ENCODE results near the gene SCRN2.

GRCh38 chr17:47803751-47804150 is 37.3 kb downstream of the SCRN2 start:
- TF ChIP-seq CTCF (conservative IDR thresholded peaks at IDR 0.05) (no peak), ZFX (IDR thresholded peaks at IDR 0.05) (no peak)
